GM19193 (cell line): ENCODE results near the gene IGFLR1.

ENCODE experiments used
- POLR2A ChIP-seq: IDR thresholded peaks from 4 replicates; pipeline ENCODE4 v1.6.1; 2011; ENCODE audit not compliant: insufficient read depth, insufficient read length; ENCODE audit errors: extremely low read depth

Gene IGFLR1

DNA sequence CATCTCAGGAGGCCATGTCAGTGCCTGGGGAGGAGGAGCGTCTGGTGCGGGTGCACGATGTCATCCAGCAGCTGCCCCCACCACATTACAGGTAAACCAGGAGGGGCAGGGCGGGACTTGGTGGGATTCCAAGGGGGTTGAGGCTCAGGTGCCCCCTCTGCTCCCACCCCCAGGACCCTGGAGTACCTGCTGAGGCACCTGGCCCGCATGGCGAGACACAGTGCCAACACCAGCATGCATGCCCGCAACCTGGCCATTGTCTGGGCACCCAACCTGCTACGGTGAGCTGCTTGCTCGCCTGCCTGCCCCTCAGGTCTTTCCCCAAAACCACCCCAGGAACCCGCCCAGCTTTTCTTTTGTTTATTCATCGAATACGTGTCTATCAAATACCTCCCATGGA is 40.3 kb upstream of the IGFLR1 start:
- TF ChIP-seq POLR2A: no peak

DNA sequence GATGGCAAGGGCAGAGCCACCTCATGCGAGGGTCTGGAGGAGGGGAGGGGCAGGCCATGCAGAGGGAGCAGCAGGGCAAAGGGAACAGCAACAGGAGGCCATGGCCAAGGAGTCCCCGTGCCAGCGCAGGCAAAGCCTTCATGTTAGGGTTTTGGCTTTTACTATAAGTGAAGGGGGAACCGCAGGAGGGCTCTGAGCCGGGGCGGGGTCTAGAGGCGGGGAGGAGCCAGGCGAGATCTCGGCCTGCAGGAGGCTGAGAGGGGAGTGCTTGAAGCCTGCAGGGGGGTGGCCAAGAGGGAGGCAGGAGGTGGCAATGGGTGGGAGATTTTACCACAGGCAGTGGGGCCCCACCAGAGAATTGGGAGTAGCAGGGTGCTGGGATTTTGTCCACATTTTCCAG is 39.4 kb upstream of the IGFLR1 start:
- no peak for TF ChIP-seq POLR2A

DNA sequence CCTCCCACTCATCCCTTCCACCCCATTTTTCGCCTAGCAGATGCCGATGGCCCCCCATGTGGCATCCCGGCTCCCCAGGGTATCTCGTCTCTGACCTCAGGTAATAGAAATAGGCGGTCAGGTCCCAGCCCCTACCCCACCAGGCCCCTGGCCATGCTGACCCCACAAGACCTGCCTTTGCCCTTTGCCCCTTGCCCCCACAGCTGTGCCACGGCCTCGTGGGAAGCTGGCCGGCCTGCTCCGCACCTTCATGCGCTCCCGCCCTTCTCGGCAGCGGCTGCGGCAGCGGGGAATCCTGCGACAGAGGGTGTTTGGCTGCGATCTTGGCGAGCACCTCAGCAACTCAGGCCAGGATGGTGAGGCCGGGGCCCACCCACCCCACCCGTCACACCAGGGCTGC is 38.5 kb upstream of the IGFLR1 start:
- no peak for TF ChIP-seq POLR2A

DNA sequence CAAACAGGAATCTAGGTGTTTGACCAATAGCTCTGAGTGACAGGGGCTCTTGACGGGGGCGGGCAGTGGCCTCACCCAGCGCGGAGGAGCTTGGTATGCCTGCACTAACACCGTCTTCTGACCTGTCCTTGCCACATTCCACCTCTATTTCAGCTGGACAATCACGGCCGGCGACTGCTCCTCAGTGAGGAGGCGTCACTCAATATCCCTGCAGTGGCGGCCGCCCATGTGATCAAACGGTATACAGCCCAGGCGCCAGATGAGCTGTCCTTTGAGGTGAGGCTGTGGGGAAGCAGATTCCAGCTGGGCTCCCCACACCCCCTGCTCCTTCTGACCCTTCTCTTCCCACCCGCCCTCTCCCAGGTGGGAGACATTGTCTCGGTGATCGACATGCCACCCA is 37.8 kb upstream of the IGFLR1 start:
- no peak for TF ChIP-seq POLR2A

DNA sequence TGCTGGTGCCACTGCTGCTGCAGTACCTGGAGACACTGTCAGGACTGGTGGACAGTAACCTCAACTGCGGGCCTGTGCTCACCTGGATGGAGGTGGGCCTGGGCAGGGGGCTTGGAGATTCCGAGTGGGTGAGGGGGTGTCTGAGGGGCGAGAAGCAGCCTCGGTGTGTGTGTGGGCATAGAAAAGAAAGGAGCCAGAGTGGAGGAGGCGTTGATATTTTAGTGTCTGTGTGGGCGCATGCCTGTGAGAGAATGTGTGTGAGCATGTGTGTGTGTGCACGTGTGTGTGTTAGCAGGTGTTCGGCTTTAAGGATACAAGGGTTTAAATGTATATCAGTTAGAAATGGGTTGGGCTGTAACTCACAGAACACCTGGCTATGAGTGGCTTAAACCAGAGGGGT is 36.8 kb upstream of the IGFLR1 start:
- TF ChIP-seq POLR2A: no peak

DNA sequence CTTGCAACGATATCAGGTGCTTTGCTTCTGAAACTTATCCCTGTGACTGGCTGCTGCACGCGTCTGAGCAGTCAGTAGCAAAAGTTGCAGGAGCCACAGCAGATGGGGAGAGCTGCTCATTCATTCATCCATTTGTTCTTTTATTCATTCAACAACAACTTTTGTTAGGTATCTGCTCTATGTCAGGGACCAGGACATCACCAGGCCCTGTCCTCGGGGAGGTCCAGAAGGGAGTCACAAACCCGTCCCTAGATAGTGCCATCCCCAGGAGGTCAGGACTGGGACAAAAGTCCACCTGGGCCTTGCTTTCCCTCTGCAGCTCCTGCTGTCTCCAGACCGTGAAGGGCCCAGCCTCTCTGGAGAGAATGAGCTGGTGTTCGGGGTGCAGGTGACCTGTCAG is 35.7 kb upstream of the IGFLR1 start:
- no peak for TF ChIP-seq POLR2A

DNA sequence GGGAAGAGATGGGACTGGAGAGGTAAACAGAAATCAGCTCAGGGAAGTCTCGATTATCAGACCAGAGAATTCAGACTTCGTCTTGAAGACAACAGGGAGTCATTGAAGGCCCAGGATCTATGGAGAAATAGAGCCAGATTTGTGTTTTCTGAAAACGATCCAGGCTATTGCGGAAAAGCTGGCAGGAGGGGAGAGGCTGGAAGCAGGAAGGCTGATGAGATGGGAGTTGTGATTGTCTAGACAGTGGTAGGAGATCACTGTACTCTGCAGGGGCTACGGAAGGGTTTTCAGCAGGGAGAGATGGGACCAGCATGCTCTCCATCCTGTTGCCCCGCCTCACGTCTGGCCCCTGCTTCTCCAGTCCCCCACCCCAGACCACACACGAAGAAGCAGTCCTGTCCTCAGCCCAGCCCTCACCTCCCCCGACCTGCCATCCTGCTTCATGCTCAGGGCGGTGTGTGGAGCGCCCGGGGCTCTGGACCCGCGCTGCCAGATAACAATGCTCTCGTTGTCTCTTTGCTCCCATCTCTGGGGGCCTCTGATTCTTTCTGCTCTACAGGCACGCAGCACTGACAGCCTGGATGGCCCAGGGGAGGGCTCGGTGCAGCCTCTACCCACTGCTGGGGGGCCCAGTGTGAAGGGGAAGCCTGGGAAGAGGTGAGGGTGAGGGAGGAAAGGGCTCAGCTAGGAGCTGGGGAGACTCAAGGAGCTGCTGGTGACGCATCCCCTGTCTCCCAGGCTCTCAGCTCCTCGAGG is 35.0 kb upstream of the IGFLR1 start:
- no peak for TF ChIP-seq POLR2A

DNA sequence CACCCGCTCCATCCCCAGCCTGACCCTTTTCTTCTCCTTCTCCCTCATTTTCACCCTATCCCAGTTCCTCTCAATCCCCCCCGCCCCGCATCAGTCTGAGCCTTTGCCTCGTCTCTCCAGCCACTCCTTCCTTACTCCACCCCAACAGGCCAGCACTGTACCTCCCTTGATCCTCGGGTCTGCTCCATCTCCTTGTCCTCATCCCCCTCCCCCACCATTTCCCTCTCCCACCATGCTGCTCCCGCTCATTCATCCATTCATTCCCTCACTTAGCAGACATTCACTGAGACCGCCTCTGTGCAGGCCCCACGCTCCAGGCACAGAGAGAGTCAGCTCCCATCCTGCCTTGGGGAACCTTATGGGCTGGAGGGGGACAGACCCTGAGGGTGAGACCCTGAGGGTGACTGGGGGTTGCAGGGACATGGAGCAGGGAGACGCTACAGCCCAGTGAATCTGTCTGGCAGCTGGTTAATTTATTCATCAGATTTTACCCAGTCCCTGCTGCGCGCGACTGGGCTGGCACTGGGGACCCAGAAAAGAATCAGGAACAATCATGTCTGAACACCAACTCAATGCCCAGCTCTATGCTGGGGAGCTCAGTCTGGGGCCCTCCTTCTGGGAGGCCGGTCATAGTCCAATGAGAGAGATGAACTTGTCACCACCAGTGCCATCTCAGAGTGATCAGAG is 34.0 kb upstream of the IGFLR1 start:
- no peak for TF ChIP-seq POLR2A

DNA sequence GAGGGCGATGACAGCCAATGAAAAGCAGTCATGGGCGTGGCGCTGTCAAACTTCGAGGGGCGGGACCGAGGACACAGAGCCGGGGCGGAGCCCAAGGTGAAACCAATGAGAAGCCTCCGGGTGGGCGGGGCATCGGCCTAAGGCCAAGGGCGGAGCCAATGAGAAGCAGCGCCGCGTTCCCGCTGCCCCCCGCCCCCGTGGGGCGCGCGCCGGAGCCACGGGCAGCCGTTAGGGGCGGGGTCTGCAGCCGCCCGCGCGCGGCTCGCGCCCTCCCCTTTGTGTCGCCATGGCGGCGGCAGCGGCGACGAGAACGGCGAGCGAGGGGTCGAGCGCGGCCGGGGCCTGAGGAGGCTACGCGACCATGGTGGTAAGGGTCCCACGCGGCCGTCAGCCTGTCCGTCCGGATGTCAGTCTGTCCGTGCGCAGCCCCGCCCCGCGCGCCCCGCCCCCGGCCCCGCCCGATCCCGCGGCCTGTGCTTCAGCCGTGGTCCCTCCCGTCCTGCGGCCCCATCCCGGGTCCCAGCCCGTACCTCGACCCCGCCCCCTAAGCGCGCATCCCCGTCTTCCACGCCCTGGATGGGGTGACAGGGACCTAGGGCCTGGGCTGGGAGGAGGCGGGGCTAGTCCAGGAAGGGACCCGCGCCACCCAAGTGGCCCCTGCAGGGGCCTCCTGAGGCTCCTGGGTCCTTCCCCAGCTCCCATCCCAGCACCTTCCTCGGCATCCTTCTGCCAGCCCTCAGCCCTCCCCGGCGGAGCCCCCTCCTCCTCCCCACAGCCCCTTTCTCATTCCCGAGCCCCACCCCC is 33.2 kb upstream of the IGFLR1 start, which contains the start of gene ARHGAP33:
Gene ARHGAP33 (plus strand): TSS at position 267 of the 804 bp plus-strand sequence. CDS start 95 bp downstream, at position 362.
- TF ChIP-seq POLR2A: peak; percentile 52

DNA sequence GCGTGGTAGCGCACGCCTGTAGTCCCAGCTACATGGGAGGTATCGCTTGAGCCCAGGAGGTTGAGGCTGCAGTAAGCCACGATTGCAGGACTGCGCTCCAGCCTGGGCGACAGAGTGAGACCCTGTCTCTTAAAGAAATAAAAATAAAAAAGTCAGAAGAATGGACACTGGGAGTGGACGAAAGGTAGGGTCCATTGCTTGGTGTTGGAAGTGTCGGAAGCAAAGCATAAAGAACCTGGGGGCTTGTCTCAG is 32.7 kb upstream of the IGFLR1 start:
- TF ChIP-seq POLR2A: no peak

DNA sequence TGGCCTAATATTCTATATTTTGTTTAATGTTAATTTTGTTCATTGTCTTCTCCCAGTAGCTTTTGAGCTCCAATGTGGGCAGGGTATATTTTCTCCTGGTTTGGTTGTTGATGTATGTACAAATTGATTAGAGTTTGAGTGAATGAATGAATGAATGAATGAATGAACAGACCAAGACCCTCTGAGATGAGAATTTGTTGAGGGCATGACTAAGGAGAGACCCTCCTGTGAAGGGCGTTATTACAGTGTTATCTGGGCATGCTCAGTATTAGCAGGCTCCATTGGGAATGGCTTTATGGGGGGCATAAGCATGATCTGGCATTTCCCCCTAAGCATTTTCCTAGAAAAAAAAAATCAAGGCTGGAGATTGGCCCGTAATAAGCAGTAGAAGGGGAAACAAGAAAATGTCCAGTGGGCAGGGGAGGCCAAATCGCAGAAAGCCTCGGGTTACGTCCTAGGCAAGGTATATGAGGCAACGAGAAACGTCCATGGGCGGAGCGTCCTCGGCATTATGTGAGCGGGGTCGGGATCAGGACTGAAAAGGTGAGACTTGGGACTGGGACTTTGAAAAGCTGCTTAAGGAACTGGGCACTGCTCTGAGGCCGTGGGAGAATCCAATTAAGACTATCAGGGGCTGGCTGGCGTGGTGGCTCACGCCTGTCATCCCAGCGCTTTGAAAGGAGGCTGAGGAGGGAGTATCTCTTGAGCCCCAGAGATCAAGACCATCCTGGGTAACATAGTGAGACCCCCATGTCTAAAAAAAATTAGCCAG is 32.2 kb upstream of the IGFLR1 start:
- no peak for TF ChIP-seq POLR2A

DNA sequence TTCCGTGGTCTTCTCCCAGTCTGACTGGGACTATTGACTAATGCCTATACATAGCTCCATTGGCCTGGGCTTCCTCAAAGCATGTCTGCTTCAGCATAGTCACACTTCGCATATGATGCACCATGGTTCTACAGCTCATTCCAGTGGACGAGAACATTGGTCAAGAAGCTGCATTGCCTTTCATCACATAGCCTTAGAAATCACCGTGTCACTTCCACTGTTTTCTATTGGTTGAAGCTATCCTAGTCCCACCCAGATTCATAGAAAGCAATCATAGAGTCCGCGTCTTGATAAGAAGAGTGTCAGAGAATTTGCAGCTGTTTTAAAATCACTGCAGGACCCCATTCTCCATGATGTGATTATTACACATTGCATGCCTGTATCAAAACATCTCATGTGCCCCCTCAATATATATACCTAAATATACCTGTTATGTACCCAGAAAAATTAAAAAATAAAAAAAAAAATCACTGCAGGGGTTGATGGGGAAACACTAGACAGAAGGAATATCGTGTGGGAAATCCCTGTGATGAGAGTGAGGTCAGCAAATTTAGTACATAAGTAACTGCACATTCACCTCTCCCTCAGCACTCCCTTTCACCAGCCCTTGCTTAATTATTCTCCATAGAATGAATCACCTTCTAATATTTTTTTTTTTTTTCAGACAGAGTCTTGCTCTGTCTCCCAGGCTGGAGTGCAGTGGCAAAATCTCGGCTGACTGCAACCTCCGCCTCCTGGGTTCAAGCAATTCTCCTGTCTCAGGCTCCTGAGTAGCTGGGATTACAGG is 31.0 kb upstream of the IGFLR1 start:
- TF ChIP-seq POLR2A: no peak

DNA sequence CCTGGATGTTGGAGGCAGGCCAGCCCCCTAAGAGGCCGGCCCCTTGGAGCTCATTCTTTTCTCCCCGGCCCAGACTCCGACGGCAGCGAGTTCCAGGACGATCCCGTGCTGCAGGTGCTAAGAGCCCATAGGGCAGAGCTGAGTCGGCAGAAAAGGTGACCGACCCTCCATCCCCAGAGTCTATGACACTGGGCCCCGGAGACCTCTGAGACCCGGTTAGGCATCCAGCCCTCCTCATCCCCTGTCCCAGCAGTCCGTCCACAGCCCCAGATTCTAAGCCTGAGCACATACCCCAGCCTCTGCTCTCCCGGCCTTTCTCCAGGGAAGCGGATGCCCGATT is 25.8 kb upstream of the IGFLR1 start:
- no peak for TF ChIP-seq POLR2A

DNA sequence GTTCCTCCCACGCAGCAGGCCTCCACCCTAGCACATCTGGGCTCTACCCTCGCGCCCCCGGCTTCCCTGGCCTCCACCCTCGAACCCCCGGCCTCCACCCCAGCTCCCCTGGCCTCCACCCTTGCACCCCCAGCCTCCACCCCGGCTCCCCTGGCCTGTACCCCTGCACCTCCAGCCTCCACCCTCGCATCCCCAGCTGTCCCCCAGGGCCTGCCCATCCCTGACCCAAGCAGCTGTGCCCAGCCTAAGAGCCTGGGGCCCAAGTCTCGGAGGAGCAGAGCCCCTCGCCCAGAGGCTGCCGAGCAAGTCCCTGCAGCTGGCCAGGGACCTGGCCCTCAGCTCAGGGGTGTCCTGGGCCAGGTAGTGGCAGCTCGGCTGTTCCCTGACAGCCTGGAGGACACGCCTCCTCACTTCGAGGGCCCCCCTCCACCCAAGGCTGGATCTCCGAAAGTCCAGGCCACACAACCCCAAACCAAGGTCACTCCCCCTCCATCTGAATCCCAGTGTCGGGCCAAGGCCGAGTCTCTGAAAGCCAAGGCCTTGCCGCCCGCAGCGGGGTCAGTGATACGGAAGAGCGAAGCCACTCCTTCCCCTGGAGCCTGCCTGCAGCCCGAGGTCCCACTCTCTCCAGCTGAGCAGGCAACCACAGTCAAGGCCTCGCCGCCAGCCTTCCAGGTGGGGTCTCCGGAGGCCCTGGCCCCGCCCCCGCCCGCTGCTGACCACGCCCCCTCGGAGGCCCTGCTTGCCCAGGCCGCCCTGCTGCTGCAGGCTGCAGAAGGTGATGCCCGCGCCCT is 25.2 kb upstream of the IGFLR1 start:
- no peak for TF ChIP-seq POLR2A
